Cardiac muscle cell (in vitro differentiated cells and primary cell): ENCODE results near the gene TTLL5. TPM values are rescaled to one million over a fixed set of nuclear protein-coding genes. Genes with fewer than 3 reads are reported as not detected.

ENCODE experiments used
- DNase-seq, 2 donors: peaks; one replicate each; pipeline versions ENCODE4 v3.0.0 to v3.0.0-alpha.2; 2010 to 2017; ENCODE audit warnings: low read depth in 1 of 2, low spot score in 1 of 2
- H3K27ac ChIP-seq: fragments of 200-600 bp; sonication (generic); 2 replicates; pipeline ENCODE4 v1.5.1; 2016
- H3K27me3 ChIP-seq: fragments of 200-600 bp; sonication (generic); 2 replicates; pipeline ENCODE4 v1.6.0; 2016; ENCODE audit warnings: control low read depth
- H3K36me3 ChIP-seq: fragments of 200-600 bp; sonication (generic); 2 replicates; pipeline ENCODE4 v1.5.1; 2016; ENCODE audit warnings: control low read depth
- H3K4me1 ChIP-seq: fragments of 200-600 bp; sonication (generic); 2 replicates; pipeline ENCODE4 v1.8.1; 2017; ENCODE audit warnings: low read depth, mild to moderate bottlenecking, mixed run types
- H3K4me3 ChIP-seq: fragments of 200-600 bp; sonication (generic); 2 replicates; pipeline ENCODE4 v1.5.1; 2016; ENCODE audit warnings: mild to moderate bottlenecking
- H3K9me3 ChIP-seq: fragments of 200-600 bp; sonication (generic); 2 replicates; pipeline ENCODE4 v1.5.1; 2017; ENCODE audit warnings: low read depth, mild to moderate bottlenecking, control low read depth
- CTCF ChIP-seq: IDR thresholded peaks from 2 replicates; pipeline ENCODE4 v1.5.1; 2012; ENCODE audit warnings: low read depth, mild to moderate bottlenecking, low read length
- polyA plus RNA-seq: library from polyadenylated mRNA; unstranded; fragments of >200 nt; fragmentation: Nextera tagmentation; extraction: Ambion mirVana; gene quantifications from 2 replicates; pipeline ENCODE4 v1.2.1, GENCODE V29; 2016
- total RNA-seq: library from RNA; depleted of rRNA; stranded (reverse); fragments of >200 nt; gene quantifications from 2 replicates; pipeline ENCODE4 v1.2.3, GENCODE V29; 2016

TTLL5 gene
- total and polyA plus RNA-seq, 2 experiments from 2014 or later, result 24.1 to 28.4 TPM

GRCh38 chr14:75881994-75882393 lies 220.9 kb downstream of the TTLL5 start:
- no peaks in the 10 kb centered on the region for H3K27me3 ChIP-seq
- H3K4me3 ChIP-seq, result no peak overlapping the region
- no peak for DNase-seq
- peaks cover 6% of the 10 kb centered on the region for H3K4me1 ChIP-seq
- H3K36me3 ChIP-seq, result no peaks in the 10 kb centered on the region
- TF ChIP-seq CTCF, result no peak
- no peaks in the 10 kb centered on the region for H3K9me3 ChIP-seq
- no peak overlapping the region for H3K27ac ChIP-seq

- peak in 1 of 2 donors; percentile 96 for DNase-seq
- no peak overlapping the region for H3K27ac ChIP-seq
- no peaks in the 10 kb centered on the region for H3K36me3 ChIP-seq
- H3K4me3 ChIP-seq, result no peak overlapping the region
- H3K4me1 ChIP-seq, result peaks cover 6% of the 10 kb centered on the region
- no peaks in the 10 kb centered on the region for H3K27me3 ChIP-seq
- no peaks in the 10 kb centered on the region for H3K9me3 ChIP-seq
- TF ChIP-seq CTCF, result peak; percentile 39
Observed at GRCh38 chr14:75884198-75884611, 223.2 kb downstream of the TTLL5 start.

- H3K4me3 ChIP-seq, result no peak overlapping the region
- no peak for TF ChIP-seq CTCF
- H3K9me3 ChIP-seq, result no peaks in the 10 kb centered on the region
- H3K36me3 ChIP-seq, result no peaks in the 10 kb centered on the region
- H3K27ac ChIP-seq, result no peak overlapping the region
- H3K27me3 ChIP-seq, result no peaks in the 10 kb centered on the region
- DNase-seq, result peak in 1 of 2 donors; percentile 64
- peaks cover 6% of the 10 kb centered on the region for H3K4me1 ChIP-seq
Observed at GRCh38 chr14:75885829-75886228, 224.8 kb downstream of the TTLL5 start.

GRCh38 chr14:75886636-75887348 lies 225.7 kb downstream of the TTLL5 start:
- Histone ChIP-seq H3K27me3 (no peaks in the 10 kb centered on the region), H3K4me1 (peaks cover 6% of the 10 kb centered on the region), H3K36me3 (no peaks in the 10 kb centered on the region), H3K4me3 (no peak overlapping the region), H3K9me3 (no peaks in the 10 kb centered on the region), H3K27ac (no peak overlapping the region)
- DNase-seq, result peak in 1 of 2 donors; percentile 64
- no peak for TF ChIP-seq CTCF

- Histone ChIP-seq H3K9me3 (no peaks in the 10 kb centered on the region), H3K36me3 (no peaks in the 10 kb centered on the region), H3K4me1 (peaks cover 6% of the 10 kb centered on the region), H3K4me3 (no peak overlapping the region), H3K27me3 (no peaks in the 10 kb centered on the region), H3K27ac (no peak overlapping the region)
- no peak for TF ChIP-seq CTCF
- DNase-seq, result no peak
Observed at GRCh38 chr14:75888945-75889344, 227.9 kb downstream of the TTLL5 start.
